Muscle layer of duodenum (tissue), 2 donors: ENCODE data around the gene RNF113B.

ENCODE experiments used
- H3K27ac ChIP-seq: one replicate; pipeline ENCODE4 v1.7.0; 2013; ENCODE audit warnings: mild to moderate bottlenecking, low read length
- H3K27me3 ChIP-seq: one replicate; pipeline ENCODE4 v1.7.0; 2013; ENCODE audit warnings: low read depth, mild to moderate bottlenecking, control low read depth, low read length
- H3K36me3 ChIP-seq, 2 donors: one replicate each; pipeline ENCODE4 v1.7.0; 2013; ENCODE audit warnings: low read length in 2 of 2, control low read depth in 1 of 2, mild to moderate bottlenecking in 1 of 2; ENCODE audit not compliant: insufficient read depth in 2 of 2, control insufficient read depth in 1 of 2
- H3K4me1 ChIP-seq, 2 donors: one replicate each; pipeline ENCODE4 v1.7.0; 2013; ENCODE audit warnings: low read length in 2 of 2, mild to moderate bottlenecking in 2 of 2, control low read depth in 1 of 2, moderate library complexity in 1 of 2; ENCODE audit not compliant: insufficient read depth in 2 of 2, control insufficient read depth in 1 of 2
- H3K4me3 ChIP-seq, 2 donors: one replicate each; pipeline ENCODE4 v1.7.0; 2013; ENCODE audit warnings: low read length in 2 of 2, low read depth in 1 of 2, mild to moderate bottlenecking in 1 of 2
- H3K9me3 ChIP-seq, 2 donors: one replicate each; pipeline ENCODE4 v1.7.0; 2013; ENCODE audit warnings: low read length in 2 of 2, control low read depth in 1 of 2, mild to moderate bottlenecking in 1 of 2; ENCODE audit not compliant: control insufficient read depth in 1 of 2
- donor health status: healthy.

Gene RNF113B

DNA sequence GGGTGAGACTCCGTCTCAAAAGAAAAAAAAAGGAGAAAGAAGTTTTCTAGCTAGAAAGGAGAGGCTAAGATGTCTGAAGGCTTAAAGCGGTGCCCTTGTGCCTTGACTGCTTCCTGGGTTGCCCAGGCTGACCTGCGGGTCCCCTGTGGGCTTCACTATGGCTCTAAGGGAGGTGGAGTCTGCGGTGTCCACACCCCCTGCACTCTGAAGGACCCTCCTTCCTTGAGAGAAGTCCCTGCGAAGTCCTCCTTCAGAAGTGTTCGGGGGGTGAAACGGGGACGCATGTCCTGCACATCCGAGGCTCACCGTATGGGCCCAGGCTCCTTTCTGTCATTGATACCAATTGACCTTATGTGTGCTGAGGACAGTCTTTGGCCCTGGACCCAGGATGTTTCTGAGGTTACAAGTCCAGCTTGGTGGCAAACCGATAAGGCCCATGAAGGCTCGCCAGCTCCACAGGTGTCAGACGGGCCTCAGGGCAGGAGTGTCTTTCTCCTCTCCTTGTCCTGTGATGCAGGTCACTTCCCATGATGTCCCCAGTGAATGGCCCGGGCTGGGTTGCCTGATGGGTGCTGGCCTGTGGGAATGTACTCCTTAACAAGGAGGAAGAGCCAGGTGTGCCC lies 11.6 kb upstream of the RNF113B start:
- no peak overlapping the region for H3K4me3 ChIP-seq
- no peaks in the 10 kb centered on the region for H3K36me3 ChIP-seq
- no peak overlapping the region for H3K27ac ChIP-seq
- H3K9me3 ChIP-seq: no peaks in the 10 kb centered on the region
- H3K27me3 ChIP-seq: no peaks in the 10 kb centered on the region
- peaks cover 0 to 9% of the 10 kb centered on the region in 2 donors for H3K4me1 ChIP-seq

- Histone ChIP-seq H3K36me3 (no peaks in the 10 kb centered on the region), H3K9me3 (no peaks in the 10 kb centered on the region), H3K27me3 (no peaks in the 10 kb centered on the region), H3K4me1 (peaks cover 0 to 9% of the 10 kb centered on the region in 2 donors), H3K4me3 (no peak overlapping the region), H3K27ac (no peak overlapping the region)
Observed at GRCh38 chr13:98187965-98188261, 10.8 kb upstream of the RNF113B start.

DNA sequence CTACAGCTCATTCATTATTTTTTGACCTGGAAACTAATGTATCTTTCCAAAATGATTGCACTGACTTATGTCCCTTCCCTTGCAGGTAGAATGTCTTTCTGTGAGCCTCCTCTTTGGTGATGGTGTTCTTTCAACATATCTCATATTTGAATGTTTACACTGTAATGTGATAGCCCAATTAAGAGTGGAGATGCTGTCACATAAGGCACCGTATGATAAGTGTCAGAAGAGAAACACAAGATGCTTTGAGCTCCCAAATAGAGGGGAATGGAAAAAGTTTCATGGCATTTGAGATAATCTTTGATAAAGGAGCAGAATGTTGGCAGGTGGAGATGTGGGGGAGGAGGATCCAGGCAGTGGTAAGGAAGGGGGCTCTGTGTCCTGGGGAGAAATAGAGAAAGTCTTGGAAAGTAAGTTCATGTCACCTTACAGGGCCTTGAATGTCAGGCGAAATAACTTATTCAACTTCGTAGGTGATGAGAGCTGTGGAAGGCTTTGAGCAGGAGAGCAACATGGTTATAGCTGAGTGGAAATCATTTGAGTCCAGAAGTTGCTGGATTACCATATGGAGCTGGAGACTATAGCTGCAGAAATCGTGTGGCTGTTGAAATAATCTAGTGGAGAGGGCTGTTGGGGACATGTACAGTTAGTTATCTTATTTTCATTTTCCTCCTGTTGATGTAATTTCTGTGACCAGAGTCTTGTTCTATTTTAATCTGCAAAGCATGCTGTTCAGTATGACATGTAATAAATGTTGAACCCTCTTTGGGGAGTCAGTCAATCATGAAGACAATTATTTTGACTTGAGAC lies 10.3 kb upstream of the RNF113B start:
- no peak overlapping the region for H3K27ac ChIP-seq
- peaks cover 0 to 9% of the 10 kb centered on the region in 2 donors for H3K4me1 ChIP-seq
- no peaks in the 10 kb centered on the region for H3K27me3 ChIP-seq
- H3K9me3 ChIP-seq: no peaks in the 10 kb centered on the region
- H3K4me3 ChIP-seq: no peak overlapping the region
- no peaks in the 10 kb centered on the region for H3K36me3 ChIP-seq

DNA sequence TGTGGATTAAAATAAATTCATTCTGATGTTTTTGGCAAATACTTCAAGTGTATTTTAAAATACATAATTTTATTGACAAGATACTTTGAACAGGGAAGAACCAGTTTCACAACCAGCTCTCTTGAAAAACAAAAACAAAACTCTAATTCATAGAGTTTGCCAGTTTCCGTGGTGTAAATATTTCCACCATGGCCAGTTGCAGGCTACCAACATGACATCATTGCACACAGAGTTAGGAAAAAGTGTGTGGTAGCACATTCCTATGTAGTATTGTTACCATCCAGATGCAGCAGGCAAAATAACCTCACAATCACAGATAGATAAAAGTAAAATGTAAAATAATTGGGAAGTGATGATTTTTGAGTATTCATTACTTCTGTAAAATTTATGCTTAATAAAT lies 7.7 kb upstream of the RNF113B start:
- no peak overlapping the region for H3K4me3 ChIP-seq
- H3K9me3 ChIP-seq: no peaks in the 10 kb centered on the region
- peaks cover 0 to under 1% of the 10 kb centered on the region in 2 donors for H3K4me1 ChIP-seq
- no peaks in the 10 kb centered on the region for H3K27me3 ChIP-seq
- no peak overlapping the region for H3K27ac ChIP-seq
- H3K36me3 ChIP-seq: no peaks in the 10 kb centered on the region

- Histone ChIP-seq H3K36me3 (no peaks in the 10 kb centered on the region), H3K4me1 (no peaks in the 10 kb centered on the region), H3K27me3 (no peaks in the 10 kb centered on the region), H3K9me3 (no peaks in the 10 kb centered on the region), H3K27ac (no peak overlapping the region), H3K4me3 (no peak overlapping the region)
Observed at GRCh38 chr13:98182589-98182988, 5.5 kb upstream of the RNF113B start.

DNA sequence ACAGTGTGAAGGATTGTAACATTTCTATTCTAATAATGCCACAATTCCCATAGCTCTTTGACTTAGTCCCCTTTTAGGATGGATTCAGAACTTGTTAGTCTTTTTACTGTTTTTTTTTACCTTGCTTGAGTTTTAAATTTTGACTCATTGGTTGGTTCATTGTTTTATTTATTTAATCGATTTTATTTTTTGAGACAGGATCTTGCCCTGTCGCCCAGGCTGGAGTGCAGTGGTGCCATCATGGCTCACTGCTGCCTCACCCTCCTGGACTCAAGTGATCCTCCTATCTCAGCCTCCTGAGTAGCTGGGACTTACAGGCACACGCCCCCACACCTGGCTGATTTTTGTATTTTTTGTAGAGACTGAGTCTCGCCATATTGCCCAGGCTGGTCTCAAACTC lies 5.1 kb upstream of the RNF113B start:
- no peaks in the 10 kb centered on the region for H3K9me3 ChIP-seq
- H3K36me3 ChIP-seq: no peaks in the 10 kb centered on the region
- H3K27me3 ChIP-seq: no peaks in the 10 kb centered on the region
- no peak overlapping the region for H3K4me3 ChIP-seq
- H3K27ac ChIP-seq: no peak overlapping the region
- no peaks in the 10 kb centered on the region for H3K4me1 ChIP-seq

GRCh38 chr13:98181111-98181815 lies 4.2 kb upstream of the RNF113B start:
- H3K27ac ChIP-seq: no peak overlapping the region
- H3K36me3 ChIP-seq: no peaks in the 10 kb centered on the region
- H3K4me3 ChIP-seq: no peak overlapping the region

GRCh38 chr13:98180092-98180491 lies 3.0 kb upstream of the RNF113B start:
- no peaks in the 10 kb centered on the region for H3K9me3 ChIP-seq
- H3K4me1 ChIP-seq: no peaks in the 10 kb centered on the region
- H3K4me3 ChIP-seq: no peak overlapping the region
- no peak overlapping the region for H3K27ac ChIP-seq
- no peaks in the 10 kb centered on the region for H3K27me3 ChIP-seq
- H3K36me3 ChIP-seq: no peaks in the 10 kb centered on the region

More at GRCh38 chr13:98181111-98181815, 4.2 kb upstream of the RNF113B start:
- H3K9me3 ChIP-seq: no peaks in the 10 kb centered on the region
- H3K4me1 ChIP-seq: no peaks in the 10 kb centered on the region
- H3K27me3 ChIP-seq: no peaks in the 10 kb centered on the region

GRCh38 chr13:98175823-98176222 lies 1.2 kb downstream of the RNF113B start:
- H3K27ac ChIP-seq: no peak overlapping the region
- H3K4me3 ChIP-seq: no peak overlapping the region
- H3K36me3 ChIP-seq: no peaks in the 10 kb centered on the region
- peaks cover 8 to 30% of the 10 kb centered on the region in 2 donors for H3K4me1 ChIP-seq
- no peaks in the 10 kb centered on the region for H3K9me3 ChIP-seq
- H3K27me3 ChIP-seq: no peaks in the 10 kb centered on the region

- H3K9me3 ChIP-seq: no peaks in the 10 kb centered on the region
- H3K27ac ChIP-seq: no peak overlapping the region
- no peak overlapping the region for H3K4me3 ChIP-seq
- no peaks in the 10 kb centered on the region for H3K27me3 ChIP-seq
- H3K4me1 ChIP-seq: peaks cover 8 to 30% of the 10 kb centered on the region in 2 donors
- no peaks in the 10 kb centered on the region for H3K36me3 ChIP-seq
Observed at GRCh38 chr13:98175043-98175442, 2.0 kb downstream of the RNF113B start.

GRCh38 chr13:98174307-98174706 lies 2.8 kb downstream of the RNF113B start:
- Histone ChIP-seq H3K36me3 (no peaks in the 10 kb centered on the region), H3K27ac (no peak overlapping the region), H3K27me3 (no peaks in the 10 kb centered on the region), H3K9me3 (no peaks in the 10 kb centered on the region), H3K4me1 (peaks cover 8 to 30% of the 10 kb centered on the region in 2 donors), H3K4me3 (no peak overlapping the region)
